Measurements from ENCODE around the gene DDX49.

Gene DDX49

GRCh38 chr19:18931316-18932162, 12.0 kb downstream of the DDX49 start:
- no peak for DNase-seq
- TF ChIP-seq POLR2A (IDR thresholded peaks at IDR 0.05; ENCODE audit: low read length) (no peak), GATA1 (IDR thresholded peaks at IDR 0.05; ENCODE audit: low read depth, low read length) (no peak)

- peak; percentile 84 to 94 for DNase-seq
- TF ChIP-seq GATA1 (IDR thresholded peaks at IDR 0.05; ENCODE audit: low read depth, low read length) (no peak), POLR2A (IDR thresholded peaks at IDR 0.05; ENCODE audit: low read length) (no peak)
These were observed 12.8 kb downstream of the DDX49 start for GRCh38 chr19:18932216-18932841.

- TF ChIP-seq POLR2A (IDR thresholded peaks at IDR 0.05; ENCODE audit: low read length) (no peak), GATA1 (IDR thresholded peaks at IDR 0.05; ENCODE audit: low read depth, low read length) (no peak)
These were observed 13.8 kb downstream of the DDX49 start for GRCh38 chr19:18933297-18933696.

GRCh38 chr19:18939163-18939562, 19.6 kb downstream of the DDX49 start:
- no peak for DNase-seq
- TF ChIP-seq GATA1 (IDR thresholded peaks at IDR 0.05; ENCODE audit: low read depth, low read length) (no peak), POLR2A (IDR thresholded peaks at IDR 0.05; ENCODE audit: low read length) (no peak)

More at GRCh38 chr19:18933297-18933696, 13.8 kb downstream of the DDX49 start:
- no peak for DNase-seq

- DNase-seq = no peak
- no peak for TF ChIP-seq POLR2A (IDR thresholded peaks at IDR 0.05; ENCODE audit: low read length)
- no peak for TF ChIP-seq GATA1 (IDR thresholded peaks at IDR 0.05; ENCODE audit: low read depth, low read length)
These were observed 20.6 kb downstream of the DDX49 start for GRCh38 chr19:18939922-18940768.

- DNase-seq = peak; percentile 66 to 81
- TF ChIP-seq GATA1 (IDR thresholded peaks at IDR 0.05; ENCODE audit: low read depth, low read length) (no peak), POLR2A (IDR thresholded peaks at IDR 0.05; ENCODE audit: low read length) (no peak)
These were observed 21.5 kb downstream of the DDX49 start, which contains the start of gene HOMER3 for GRCh38 chr19:18940769-18941627. HOMER3 (minus strand) TSS chr19:18941217; CDS start chr19:18938982, 2,235 bp downstream.

GRCh38 chr19:18941628-18942354, 22.3 kb downstream of the DDX49 start:
- no peak for TF ChIP-seq POLR2A (IDR thresholded peaks at IDR 0.05; ENCODE audit: low read length)
- TF ChIP-seq GATA1 (IDR thresholded peaks at IDR 0.05; ENCODE audit: low read depth, low read length) = no peak
- DNase-seq = no peak

GRCh38 chr19:18942692-18943091, 23.2 kb downstream of the DDX49 start:
- TF ChIP-seq POLR2A (IDR thresholded peaks at IDR 0.05; ENCODE audit: low read length) = no peak
- TF ChIP-seq GATA1 (IDR thresholded peaks at IDR 0.05; ENCODE audit: low read depth, low read length) = no peak
- no peak for DNase-seq

GRCh38 chr19:18943465-18943864, 23.9 kb downstream of the DDX49 start:
- TF ChIP-seq GATA1 (IDR thresholded peaks at IDR 0.05; ENCODE audit: low read depth, low read length) (no peak), POLR2A (IDR thresholded peaks at IDR 0.05; ENCODE audit: low read length) (no peak)
- DNase-seq = no peak

- DNase-seq = no peak
- TF ChIP-seq GATA1 (IDR thresholded peaks at IDR 0.05; ENCODE audit: low read depth, low read length) = no peak
- no peak for TF ChIP-seq POLR2A (IDR thresholded peaks at IDR 0.05; ENCODE audit: low read length)
These were observed 25.8 kb downstream of the DDX49 start for GRCh38 chr19:18945297-18945696.

GRCh38 chr19:18946335-18946734, 26.8 kb downstream of the DDX49 start:
- TF ChIP-seq POLR2A (IDR thresholded peaks at IDR 0.05; ENCODE audit: low read length) (no peak), GATA1 (IDR thresholded peaks at IDR 0.05; ENCODE audit: low read depth, low read length) (no peak)
- no peak for DNase-seq

GRCh38 chr19:18946918-18947317, 27.4 kb downstream of the DDX49 start:
- DNase-seq = no peak
- no peak for TF ChIP-seq POLR2A (IDR thresholded peaks at IDR 0.05; ENCODE audit: low read length)
- TF ChIP-seq GATA1 (IDR thresholded peaks at IDR 0.05; ENCODE audit: low read depth, low read length) = no peak

Measured in erythroblast (primary cell).